K562 (cell line): ENCODE results near the gene DSTYK. TPM values are rescaled to one million over a fixed set of nuclear protein-coding genes. Genes with fewer than 3 reads are reported as not detected.

ENCODE experiments used
- CREBBP ChIP-seq: IDR thresholded peaks from one replicate; pipeline ENCODE4 v1.6.1; 2012; ENCODE audit warnings: low read depth, mild to moderate bottlenecking, control low read depth, inconsistent platforms, low read length
- CSDE1 ChIP-seq, 2 experiments: fragments of 450-650 bp; IDR thresholded peaks; 2 replicates each; pipeline ENCODE4 v1.6.1; 2016; ENCODE audit warnings: mild to moderate bottlenecking in 1 of 2
- EGR1 ChIP-seq: fragments of 450-650 bp; conservative IDR thresholded peaks from 2 replicates; pipeline ENCODE4 v1.6.1; 2017; ENCODE audit warnings: mild to moderate bottlenecking
- FOXK2 ChIP-seq, 2 experiments: fragments of 450-650 bp; IDR thresholded peaks in 1 of 2; conservative IDR thresholded peaks in 1 of 2; 2 replicates each; pipeline ENCODE4 v1.6.1; 2016; ENCODE audit warnings: low read depth in 2 of 2, mild to moderate bottlenecking in 1 of 2
- HDGF ChIP-seq: fragments of 450-650 bp; IDR thresholded peaks from 2 replicates; pipeline ENCODE4 v1.6.1; 2016
- MXI1 ChIP-seq: IDR thresholded peaks from 2 replicates; pipeline ENCODE4 v1.6.1; 2011; ENCODE audit warnings: low read depth, mild to moderate bottlenecking, improper control_type of control experiment, low read length
- PATZ1 ChIP-seq: fragments of 250-450 bp; sonication (Bioruptor Pico); IDR thresholded peaks from 2 replicates; pipeline ENCODE4 v1.5.0; 2020; ENCODE audit warnings: mild to moderate bottlenecking, borderline replicate concordance
- PHTF2 ChIP-seq: fragments of 250-450 bp; sonication (Bioruptor Pico); IDR thresholded peaks from 2 replicates; pipeline ENCODE4 v1.5.0; 2021; ENCODE audit warnings: mild to moderate bottlenecking
- POLR2B ChIP-seq: fragments of 450-650 bp; IDR thresholded peaks from 2 replicates; pipeline ENCODE4 v1.6.1; 2018; ENCODE audit warnings: low read depth; ENCODE audit not compliant: partially characterized antibody
- PYGO2 ChIP-seq: fragments of 450-650 bp; IDR thresholded peaks from 2 replicates; pipeline ENCODE4 v1.6.1; 2016; ENCODE audit warnings: mild to moderate bottlenecking, missing genetic modification characterization, moderate library complexity, missing compliant biosample characterization
- SP2 ChIP-seq: IDR thresholded peaks from 2 replicates; pipeline ENCODE4 v1.6.1; 2011; ENCODE audit warnings: mild to moderate bottlenecking, low read depth, low read length, moderate library complexity; ENCODE audit not compliant: poor library complexity, severe bottlenecking; ENCODE audit errors: extremely low read depth
- XRCC5 ChIP-seq: fragments of 200-400 bp; formaldehyde crosslinking; IDR thresholded peaks from 2 replicates; pipeline ENCODE4 v1.6.1; 2017; ENCODE audit warnings: low read depth, mild to moderate bottlenecking, low read length
- ZBTB17 ChIP-seq: fragments of 450-650 bp; formaldehyde crosslinking; IDR thresholded peaks from 2 replicates; pipeline ENCODE4 v1.4.0; 2020; ENCODE audit warnings: mild to moderate bottlenecking
- ZC3H8 ChIP-seq: fragments of 450-650 bp; IDR thresholded peaks from 2 replicates; pipeline ENCODE4 v1.6.1; 2017
- ZNF316 ChIP-seq: fragments of 450-650 bp; IDR thresholded peaks from 2 replicates; pipeline ENCODE4 v1.6.1; 2016
- ZNF407 ChIP-seq: fragments of 450-650 bp; IDR thresholded peaks from 2 replicates; pipeline ENCODE4 v1.6.1; 2016; ENCODE audit warnings: low read depth
- polyA plus RNA-seq, 8 experiments: library from polyadenylated mRNA; depleted of rRNA in 4 of 8; stranded (reverse) in 5 of 8; unstranded in 3 of 8; fragments of >200 nt; fragmentation: Nextera tagmentation in 2 of 8; fragmentation: Illumina TruSeq in 1 of 8; extraction: Ambion mirVana in 2 of 8; extraction: Trizol in 1 of 8; gene quantifications; 2 replicates each; pipeline versions ENCODE4 v1.2.1 to v1.2.3, GENCODE V29; 2011 to 2014; ENCODE audit warnings: inconsistent platforms in 1 of 8, missing spikeins in 1 of 8
- total RNA-seq, 7 experiments: library from RNA; depleted of rRNA in 6 of 7; stranded (reverse); fragments of >200 nt in 6 of 7; fragmentation: Illumina TruSeq in 2 of 7; extraction: Trizol in 2 of 7; gene quantifications; 2 replicates each; pipeline versions ENCODE4 v1.2.1 to v1.2.3, GENCODE V29; 2011 to 2021; ENCODE audit warnings: low replicate concordance in 1 of 7

DSTYK gene
- total and polyA plus RNA-seq, 9 of the 15 experiments (the other 6 are each of a cell fraction or from before 2014, with no cell fraction given), result 4.2 to 7.1 (median 6.2) TPM

GRCh38 chr1:205141236-205142101 lies 70.0 kb downstream of the DSTYK start (continued):
- no peak for TF ChIP-seq ZNF407
- TF ChIP-seq ZNF316, result peak; percentile 91
- TF ChIP-seq PYGO2 (tag), result no peak
- no peak for TF ChIP-seq CSDE1 (IDR thresholded peaks at IDR 0.05)
- no peak for TF ChIP-seq CREBBP
- no peak for TF ChIP-seq PATZ1
- TF ChIP-seq EGR1, result no peak
- TF ChIP-seq MXI1, result no peak
- TF ChIP-seq ZBTB17 (CRISPR knock-in tag), result 0 out of 2 replicates have a peak, but pooled peaks have one; percentile 52
- TF ChIP-seq POLR2B, result peak; percentile 29
- no peak for TF ChIP-seq ZC3H8
- no peak for TF ChIP-seq PHTF2 (CRISPR knock-in tag)
- TF ChIP-seq FOXK2 (conservative IDR thresholded peaks at IDR 0.05 in 1 of 2, IDR thresholded peaks at IDR 0.05 in 1 of 2; ENCODE audit: low read depth in 2 of 2), result peak in 1 of 2 experiments; percentile 47; a peak in 1 of 4 replicates
- no peak for TF ChIP-seq SP2
- 0 out of 2 replicates have a peak, but pooled peaks have one; percentile 31 for TF ChIP-seq XRCC5
- no peak for TF ChIP-seq HDGF
